Measurements from ENCODE around the gene TET2. TPM values are rescaled to one million over a fixed set of nuclear protein-coding genes. Genes with fewer than 3 reads are reported as not detected.

Gene TET2
- total RNA-seq, 1 donor from 2014 or later, result 34.8 TPM

DNA sequence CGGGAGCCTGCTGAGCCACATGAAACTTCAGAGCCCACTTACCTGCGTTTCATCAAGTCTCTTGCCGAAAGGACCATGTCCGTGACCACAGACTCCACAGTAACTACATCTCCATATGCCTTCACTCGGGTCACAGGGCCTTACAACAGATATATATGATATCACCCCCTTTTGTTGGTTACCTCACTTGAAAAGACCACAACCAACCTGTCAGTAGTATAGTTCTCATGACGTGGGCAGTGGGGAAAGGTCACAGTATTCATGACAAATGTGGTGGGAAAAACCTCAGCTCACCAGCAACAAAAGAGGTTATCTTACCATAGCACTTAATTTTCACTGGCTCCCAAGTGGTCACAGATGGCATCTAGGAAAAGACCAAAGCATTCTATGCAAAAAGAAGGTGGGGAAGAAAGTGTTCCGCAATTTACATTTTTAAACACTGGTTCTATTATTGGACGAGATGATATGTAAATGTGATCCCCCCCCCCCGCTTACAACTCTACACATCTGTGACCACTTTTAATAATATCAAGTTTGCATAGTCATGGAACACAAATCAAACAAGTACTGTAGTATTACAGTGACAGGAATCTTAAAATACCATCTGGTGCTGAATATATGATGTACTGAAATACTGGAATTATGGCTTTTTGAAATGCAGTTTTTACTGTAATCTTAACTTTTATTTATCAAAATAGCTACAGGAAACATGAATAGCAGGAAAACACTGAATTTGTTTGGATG, 129.9 kb downstream of the TET2 start:
- peaks cover 47% of the 10 kb centered on the region for H3K36me3 Mint-ChIP-seq
- TF ChIP-seq, protein P1, sequence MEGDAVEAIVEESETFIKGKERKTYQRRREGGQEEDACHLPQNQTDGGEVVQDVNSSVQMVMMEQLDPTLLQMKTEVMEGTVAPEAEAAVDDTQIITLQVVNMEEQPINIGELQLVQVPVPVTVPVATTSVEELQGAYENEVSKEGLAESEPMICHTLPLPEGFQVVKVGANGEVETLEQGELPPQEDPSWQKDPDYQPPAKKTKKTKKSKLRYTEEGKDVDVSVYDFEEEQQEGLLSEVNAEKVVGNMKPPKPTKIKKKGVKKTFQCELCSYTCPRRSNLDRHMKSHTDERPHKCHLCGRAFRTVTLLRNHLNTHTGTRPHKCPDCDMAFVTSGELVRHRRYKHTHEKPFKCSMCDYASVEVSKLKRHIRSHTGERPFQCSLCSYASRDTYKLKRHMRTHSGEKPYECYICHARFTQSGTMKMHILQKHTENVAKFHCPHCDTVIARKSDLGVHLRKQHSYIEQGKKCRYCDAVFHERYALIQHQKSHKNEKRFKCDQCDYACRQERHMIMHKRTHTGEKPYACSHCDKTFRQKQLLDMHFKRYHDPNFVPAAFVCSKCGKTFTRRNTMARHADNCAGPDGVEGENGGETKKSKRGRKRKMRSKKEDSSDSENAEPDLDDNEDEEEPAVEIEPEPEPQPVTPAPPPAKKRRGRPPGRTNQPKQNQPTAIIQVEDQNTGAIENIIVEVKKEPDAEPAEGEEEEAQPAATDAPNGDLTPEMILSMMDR (conservative IDR thresholded peaks at IDR 0.05), result no peak
- no peak overlapping the region for H3K27ac Mint-ChIP-seq
- H3K9me3 Mint-ChIP-seq, result no peaks in the 10 kb centered on the region
- no peaks in the 10 kb centered on the region for H3K4me1 Mint-ChIP-seq (ENCODE audit: unreplicated experiment)
- DNase-seq (ENCODE audit: extremely low spot score, unreplicated experiment), result no peak
- no peaks in the 10 kb centered on the region for H3K27me3 Mint-ChIP-seq
- H3K4me3 Mint-ChIP-seq, result no peak overlapping the region

DNA sequence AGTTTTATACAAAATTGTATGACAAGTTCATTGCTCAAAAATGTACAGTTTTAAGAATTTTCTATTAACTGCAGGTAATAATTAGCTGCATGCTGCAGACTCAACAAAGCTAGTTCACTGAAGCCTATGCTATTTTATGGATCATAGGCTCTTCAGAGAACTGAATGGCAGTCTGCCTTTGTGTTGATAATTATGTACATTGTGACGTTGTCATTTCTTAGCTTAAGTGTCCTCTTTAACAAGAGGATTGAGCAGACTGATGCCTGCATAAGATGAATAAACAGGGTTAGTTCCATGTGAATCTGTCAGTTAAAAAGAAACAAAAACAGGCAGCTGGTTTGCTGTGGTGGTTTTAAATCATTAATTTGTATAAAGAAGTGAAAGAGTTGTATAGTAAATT, 131.0 kb downstream of the TET2 start:
- no peaks in the 10 kb centered on the region for H3K4me1 Mint-ChIP-seq (ENCODE audit: unreplicated experiment)
- H3K36me3 Mint-ChIP-seq, result peaks cover 36% of the 10 kb centered on the region
- TF ChIP-seq, protein P1 (conservative IDR thresholded peaks at IDR 0.05), result no peak
- no peak for DNase-seq (ENCODE audit: extremely low spot score, unreplicated experiment)
- H3K4me3 Mint-ChIP-seq, result no peak overlapping the region
- no peaks in the 10 kb centered on the region for H3K9me3 Mint-ChIP-seq
- no peaks in the 10 kb centered on the region for H3K27me3 Mint-ChIP-seq
- H3K27ac Mint-ChIP-seq, result no peak overlapping the region

- Mint-ChIP-seq H3K27me3 (no peaks in the 10 kb centered on the region), H3K4me3 (no peak overlapping the region), H3K9me3 (no peaks in the 10 kb centered on the region), H3K4me1 (ENCODE audit: unreplicated experiment) (no peaks in the 10 kb centered on the region), H3K27ac (no peak overlapping the region), H3K36me3 (peaks cover 24% of the 10 kb centered on the region)
- DNase-seq (ENCODE audit: extremely low spot score, unreplicated experiment), result no peak
- TF ChIP-seq, protein P1 (conservative IDR thresholded peaks at IDR 0.05), result no peak
These were observed 132.6 kb downstream of the TET2 start for GRCh38 chr4:105279314-105279713.

DNA sequence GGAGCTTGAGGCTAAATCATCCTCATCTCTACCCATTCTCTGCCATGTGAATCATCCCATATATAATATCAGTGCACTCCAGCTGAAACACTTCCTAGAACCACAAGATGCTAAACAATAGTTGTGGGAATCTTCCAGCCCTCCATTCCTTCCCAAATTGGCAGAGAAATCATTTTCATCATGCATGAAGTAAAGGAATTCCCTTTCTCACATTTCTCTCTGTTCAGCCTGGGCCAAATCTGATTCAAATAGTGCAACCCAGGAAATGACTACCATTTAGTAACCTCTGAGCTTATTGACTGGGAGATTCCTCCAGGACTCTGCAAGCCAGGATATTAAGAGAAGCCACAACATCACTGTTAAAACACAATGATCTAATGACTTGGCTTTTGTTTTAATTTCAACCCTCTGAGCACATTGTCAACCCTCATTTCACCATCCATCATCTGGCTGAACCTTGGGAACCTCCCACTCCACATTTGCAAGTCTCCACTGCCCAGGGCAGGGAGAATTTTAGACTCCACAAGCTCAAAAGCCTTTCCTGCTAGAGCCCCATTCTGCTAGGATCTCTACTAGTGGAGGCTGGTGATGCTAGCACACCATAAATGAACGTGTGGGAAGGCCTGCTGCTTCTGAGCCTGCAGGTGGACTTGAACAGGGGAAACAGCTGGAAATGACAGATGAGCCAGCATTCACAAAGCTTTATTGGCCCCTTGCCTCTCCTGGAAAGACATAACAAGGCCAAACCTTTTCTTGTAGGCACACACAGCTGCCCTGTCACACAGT, 133.9 kb downstream of the TET2 start:
- DNase-seq (ENCODE audit: extremely low spot score, unreplicated experiment), result no peak
- H3K36me3 Mint-ChIP-seq, result peaks cover 12% of the 10 kb centered on the region
- TF ChIP-seq, protein P1 (conservative IDR thresholded peaks at IDR 0.05), result no peak
- H3K27me3 Mint-ChIP-seq, result no peaks in the 10 kb centered on the region
- H3K4me3 Mint-ChIP-seq, result no peak overlapping the region
- no peaks in the 10 kb centered on the region for H3K4me1 Mint-ChIP-seq (ENCODE audit: unreplicated experiment)
- no peaks in the 10 kb centered on the region for H3K9me3 Mint-ChIP-seq
- no peak overlapping the region for H3K27ac Mint-ChIP-seq

DNA sequence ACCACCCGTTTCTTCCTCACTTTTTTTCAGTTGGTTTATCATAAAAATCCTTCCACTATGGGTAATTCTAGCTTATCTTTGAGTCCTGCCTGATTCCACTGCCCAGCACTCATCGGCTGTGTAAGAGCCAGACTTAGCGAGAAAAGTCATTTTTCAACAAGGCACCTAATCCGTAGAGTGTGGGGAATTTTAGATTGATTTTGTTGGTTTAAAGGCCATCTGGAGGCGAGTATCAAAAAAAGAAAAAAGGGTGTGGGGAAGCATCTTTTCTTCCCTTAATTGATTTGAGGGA, 134.4 kb downstream of the TET2 start:
- DNase-seq (ENCODE audit: extremely low spot score, unreplicated experiment), result no peak
- Mint-ChIP-seq H3K4me3 (no peak overlapping the region), H3K36me3 (peaks cover 9% of the 10 kb centered on the region), H3K9me3 (no peaks in the 10 kb centered on the region), H3K4me1 (ENCODE audit: unreplicated experiment) (no peaks in the 10 kb centered on the region), H3K27ac (no peak overlapping the region), H3K27me3 (no peaks in the 10 kb centered on the region)
- TF ChIP-seq, protein P1 (conservative IDR thresholded peaks at IDR 0.05), result no peak
